GM10248 (cell line): ENCODE measurements around the gene MAP3K14.

Experiments used
- CTCF ChIA-PET: fragments of 300-600 bp; sonication (Branson Sonifier 250); formaldehyde crosslinking; extraction: SDS; loops from one replicate; lab custom pipeline; 2021; ENCODE audit warnings: antibody characterized with exemption; lab: Yijun Ruan, JAX
- POLR2A ChIA-PET: fragments of 350-650 bp; sonication (Branson Sonifier 250); formaldehyde crosslinking; extraction: SDS; loops from one replicate; lab custom pipeline; 2020; ENCODE audit warnings: antibody characterized with exemption; lab: Yijun Ruan, JAX
- DNase-seq: peaks from one replicate; pipeline ENCODE4 v3.0.0; 2012; ENCODE audit errors: extremely low spot score
- TF ChIP-seq, protein P1 (sequence below): IDR thresholded peaks from 2 replicates; pipeline ENCODE4 v1.5.1; 2012; ENCODE audit warnings: mild to moderate bottlenecking, low read depth; ENCODE audit errors: extremely low read depth, missing control alignments, control extremely low read depth

The MAP3K14 gene

DNA sequence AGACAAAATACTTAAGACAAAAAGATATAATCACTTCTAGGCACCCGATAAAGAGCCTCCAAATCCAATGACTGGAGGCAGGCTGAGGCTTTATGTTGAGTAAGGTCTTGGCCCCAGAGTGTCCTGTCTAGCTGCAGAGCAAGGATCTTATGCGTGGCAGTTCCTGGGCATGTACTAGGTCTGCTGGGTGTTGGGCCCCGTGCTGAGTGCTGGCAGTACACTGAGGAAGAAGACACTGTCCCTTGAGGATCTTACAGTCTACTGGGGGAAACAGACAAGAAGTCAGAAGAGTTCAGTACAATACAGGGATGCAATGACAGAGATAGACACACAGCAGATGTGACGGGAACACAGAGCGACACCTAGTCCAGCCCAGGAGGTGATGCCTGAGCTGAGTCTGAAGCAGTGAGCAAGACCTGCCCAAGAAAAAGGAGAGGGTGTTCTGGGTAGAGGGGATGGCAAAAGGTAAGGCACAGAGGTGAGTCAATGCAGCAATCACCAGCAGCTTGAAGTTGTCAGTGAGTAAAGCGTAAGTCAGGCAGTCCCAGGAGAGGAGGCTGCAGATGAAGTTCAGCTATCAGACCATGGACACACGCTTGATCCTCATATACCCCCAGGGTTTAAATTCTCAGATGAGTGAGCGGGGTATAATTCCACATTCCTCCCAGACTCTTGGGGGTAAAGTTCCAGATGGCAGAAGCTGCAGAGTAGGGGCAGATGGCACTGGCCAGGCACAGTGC lies 18.1 kb downstream of the MAP3K14 start:
- TF ChIP-seq, protein P1, sequence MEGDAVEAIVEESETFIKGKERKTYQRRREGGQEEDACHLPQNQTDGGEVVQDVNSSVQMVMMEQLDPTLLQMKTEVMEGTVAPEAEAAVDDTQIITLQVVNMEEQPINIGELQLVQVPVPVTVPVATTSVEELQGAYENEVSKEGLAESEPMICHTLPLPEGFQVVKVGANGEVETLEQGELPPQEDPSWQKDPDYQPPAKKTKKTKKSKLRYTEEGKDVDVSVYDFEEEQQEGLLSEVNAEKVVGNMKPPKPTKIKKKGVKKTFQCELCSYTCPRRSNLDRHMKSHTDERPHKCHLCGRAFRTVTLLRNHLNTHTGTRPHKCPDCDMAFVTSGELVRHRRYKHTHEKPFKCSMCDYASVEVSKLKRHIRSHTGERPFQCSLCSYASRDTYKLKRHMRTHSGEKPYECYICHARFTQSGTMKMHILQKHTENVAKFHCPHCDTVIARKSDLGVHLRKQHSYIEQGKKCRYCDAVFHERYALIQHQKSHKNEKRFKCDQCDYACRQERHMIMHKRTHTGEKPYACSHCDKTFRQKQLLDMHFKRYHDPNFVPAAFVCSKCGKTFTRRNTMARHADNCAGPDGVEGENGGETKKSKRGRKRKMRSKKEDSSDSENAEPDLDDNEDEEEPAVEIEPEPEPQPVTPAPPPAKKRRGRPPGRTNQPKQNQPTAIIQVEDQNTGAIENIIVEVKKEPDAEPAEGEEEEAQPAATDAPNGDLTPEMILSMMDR: no peak
- no peak for DNase-seq
- ChIA-PET CTCF (interaction anchor here (1.6 to 5.5 kb wide), 5 partner anchors 8 to 86 kb away, joined by 4 to 30 read pairs (median 9); partner anchors contain the start of gene MAP3K14), POLR2A (interaction anchor here (1.0 kb wide), 1 partner anchor 150 kb away, joined by 4 read pairs; the partner anchor contains the start of gene HEXIM1)

DNA sequence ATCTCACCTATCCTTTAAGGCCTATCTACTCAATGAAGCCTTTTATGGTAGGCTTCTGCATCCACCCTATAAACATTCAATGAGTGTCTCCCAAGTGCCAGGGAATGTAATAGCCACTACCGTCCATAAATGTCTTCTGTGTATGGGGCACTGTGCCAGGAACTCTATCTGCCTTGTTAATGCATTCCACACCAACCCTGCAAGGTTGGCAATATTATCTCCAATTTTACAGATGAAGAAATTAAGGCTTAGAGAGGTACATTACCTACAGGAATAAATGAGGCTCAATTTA lies 20.0 kb downstream of the MAP3K14 start:
- POLR2A ChIA-PET: no interaction called here
- CTCF ChIA-PET: interaction anchor here (1.1 to 28.2 kb wide), 2 partner anchors 33 to 93 kb away, joined by 6 to 497 read pairs; no protein-coding TSS in a partner anchor
- TF ChIP-seq, protein P1: no peak
- DNase-seq: no peak

- no peak for DNase-seq
- CTCF ChIA-PET: interaction anchor here (1.0 to 28.2 kb wide), 10 partner anchors 12 to 105 kb away, joined by 3 to 497 read pairs (median 4); no protein-coding TSS in a partner anchor
- POLR2A ChIA-PET: interaction anchor here (0.6 to 1.5 kb wide), 4 partner anchors 16 to 148 kb away, joined by 3 to 5 read pairs (median 4); partner anchors contain the start of gene HEXIM1
- TF ChIP-seq, protein P1: no peak
Observed at GRCh38 chr17:45296003-45296832, 20.6 kb downstream of the MAP3K14 start.

DNA sequence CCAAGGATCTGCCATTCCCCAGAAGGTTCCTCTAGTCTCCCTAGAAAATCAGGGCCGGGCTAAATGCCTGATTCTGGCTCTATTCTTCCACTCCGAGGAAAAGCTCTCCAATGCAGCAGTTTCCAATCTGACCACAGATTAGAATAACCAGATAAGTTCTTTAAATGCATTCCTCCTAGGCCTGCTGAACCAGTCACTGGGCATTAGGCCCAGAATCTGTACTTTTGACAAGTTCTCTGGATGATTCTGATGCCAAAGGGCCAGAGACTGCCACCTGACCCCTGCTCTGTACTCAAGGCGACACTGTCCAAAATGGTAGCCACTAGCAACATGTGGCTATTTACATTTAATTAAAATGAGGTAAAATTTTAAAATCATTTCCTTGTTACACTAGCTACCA lies 22.3 kb downstream of the MAP3K14 start:
- ChIA-PET POLR2A (no interaction called here), CTCF (interaction anchor here (1.0 to 28.2 kb wide), 9 partner anchors 10 to 97 kb away, joined by 3 to 497 read pairs (median 4); partner anchors contain the start of gene MAP3K14)
- TF ChIP-seq, protein P1: no peak
- no peak for DNase-seq

DNA sequence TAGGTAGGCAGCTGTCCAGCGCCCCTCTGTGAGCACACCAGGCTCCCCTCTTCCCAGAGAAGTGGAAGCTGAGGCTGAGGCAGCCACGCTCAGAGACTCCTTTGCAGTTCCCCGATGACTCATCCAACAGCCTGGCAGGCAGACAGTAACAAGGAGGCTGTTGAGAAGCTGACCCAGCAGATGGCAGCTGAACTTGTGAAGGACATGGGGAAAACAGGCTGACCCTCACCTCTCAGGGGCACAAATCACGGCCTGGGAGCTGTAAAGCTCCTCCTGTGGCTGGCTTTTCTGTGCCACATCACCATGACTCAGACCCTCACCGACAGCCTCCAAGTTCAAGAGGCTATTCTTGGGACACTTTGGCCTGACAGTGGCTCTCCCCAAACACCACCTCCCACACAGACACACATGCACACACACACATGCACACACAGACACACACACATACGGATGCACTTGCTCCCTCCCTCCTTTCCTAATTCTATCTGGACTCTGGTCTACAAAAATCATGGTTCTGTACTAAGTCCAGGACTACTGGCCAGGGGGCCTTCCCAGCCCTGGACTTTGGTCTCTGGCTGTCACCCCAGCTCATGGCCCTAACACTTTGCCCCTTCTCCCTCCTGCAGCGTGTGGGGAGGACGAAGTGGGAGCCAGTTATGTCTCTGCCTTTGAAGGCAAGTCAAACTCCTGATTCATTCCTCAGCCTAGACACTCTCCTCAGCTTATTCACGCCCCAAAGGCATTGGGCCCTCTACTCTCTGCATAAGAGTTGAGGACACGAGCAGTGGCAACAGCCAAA lies 23.2 kb downstream of the MAP3K14 start:
- DNase-seq: no peak
- POLR2A ChIA-PET: interaction anchor here (0.8 to 1.1 kb wide), 3 partner anchors 11 to 46 kb away, joined by 3 to 6 read pairs (median 3); no protein-coding TSS in a partner anchor
- CTCF ChIA-PET: interaction anchor here (1.0 to 28.2 kb wide), 9 partner anchors 16 to 97 kb away, joined by 3 to 497 read pairs (median 5); partner anchors contain the start of gene MAP3K14
- TF ChIP-seq, protein P1: no peak
